CD4-positive, alpha-beta memory T cell (primary cell): ENCODE measurements around the gene ZNF618. TPM values are rescaled to one million over a fixed set of nuclear protein-coding genes. Genes with fewer than 3 reads are reported as not detected.

ENCODE experiments used
- CTCF ChIA-PET: fragments of 350-600 bp; sonication (Branson Sonifier 250); formaldehyde crosslinking; loops from one replicate; lab custom pipeline; 2021; ENCODE audit warnings: inconsistent platforms; ENCODE audit not compliant: partially characterized antibody; lab: Charles Lee
- POLR2A ChIA-PET: fragments of 350-600 bp; sonication (Branson Sonifier 250); formaldehyde crosslinking; loops from one replicate; lab custom pipeline; 2021; ENCODE audit not compliant: partially characterized antibody; lab: Charles Lee
- DNase-seq, 5 donors: peaks; one replicate each; pipeline versions ENCODE4 v3.0.0 to v3.0.0-alpha.2; 2020 to 2022; ENCODE audit warnings: mixed read lengths in 1 of 5
- H3K27ac ChIP-seq: one replicate; pipeline ENCODE4 v1.7.0; 2013; ENCODE audit warnings: low read depth, low read length
- H3K27me3 ChIP-seq: 2 replicates; pipeline ENCODE4 v1.7.0; 2013; ENCODE audit warnings: mild to moderate bottlenecking, low read length, moderate library complexity; ENCODE audit not compliant: insufficient read depth
- H3K36me3 ChIP-seq: 2 replicates; pipeline ENCODE4 v1.7.0; 2013; ENCODE audit warnings: mild to moderate bottlenecking, low read length, moderate library complexity; ENCODE audit not compliant: insufficient read depth
- H3K4me1 ChIP-seq: 2 replicates; pipeline ENCODE4 v1.7.0; 2013; ENCODE audit warnings: mild to moderate bottlenecking, low read length, moderate library complexity; ENCODE audit not compliant: insufficient read depth
- H3K4me3 ChIP-seq, 2 donors: one replicate each; pipeline ENCODE4 v1.7.0; 2013; ENCODE audit warnings: low read length in 2 of 2, mild to moderate bottlenecking in 1 of 2
- H3K9me3 ChIP-seq, 2 donors: one replicate each; pipeline ENCODE4 v1.7.0; 2013; ENCODE audit warnings: low read length in 2 of 2, control low read depth in 1 of 2; ENCODE audit not compliant: control insufficient read depth in 1 of 2
- H3K27ac Mint-ChIP-seq, 7 donors: one replicate each; pipeline ENCODE4 v1.8.0; 2020 to 2021; ENCODE audit warnings: mixed read lengths in 7 of 7, mild to moderate bottlenecking in 6 of 7, inconsistent platforms in 3 of 7, moderate library complexity in 3 of 7
- H3K27me3 Mint-ChIP-seq, 2 donors: one replicate each; pipeline ENCODE4 v1.8.0; 2020 to 2021; ENCODE audit warnings: mixed read lengths in 2 of 2
- H3K36me3 Mint-ChIP-seq, 2 donors: one replicate each; pipeline ENCODE4 v1.8.0; 2020 to 2021; ENCODE audit warnings: mixed read lengths in 2 of 2, inconsistent platforms in 1 of 2, mild to moderate bottlenecking in 1 of 2
- H3K4me1 Mint-ChIP-seq, 4 donors: one replicate each; pipeline ENCODE4 v1.8.0; 2020 to 2021; ENCODE audit warnings: mixed read lengths in 4 of 4, mild to moderate bottlenecking in 1 of 4
- H3K4me3 Mint-ChIP-seq, 8 donors: one replicate each; pipeline ENCODE4 v1.8.0; 2020 to 2021; ENCODE audit warnings: mixed read lengths in 8 of 8, mild to moderate bottlenecking in 7 of 8, moderate library complexity in 6 of 8, inconsistent platforms in 3 of 8
- H3K9me3 Mint-ChIP-seq, 8 donors: one replicate each; pipeline ENCODE4 v1.8.0; 2020 to 2021; ENCODE audit warnings: mixed read lengths in 8 of 8, mild to moderate bottlenecking in 5 of 8, inconsistent platforms in 3 of 8, moderate library complexity in 1 of 8
- intact Hi-C: fragments of 100-400 bp; cut with micrococcal nuclease; formaldehyde crosslinking; loops from one replicate; pipeline ENCODE4 v1.15.1; 2023
- polyA plus RNA-seq, 2 donors: library from polyadenylated mRNA; unstranded; fragments of 300-500 nt; fragmentation: Illumina TruSeq; gene quantifications; one replicate each; pipeline ENCODE4 v1.2.3, GENCODE V29; 2021
- total RNA-seq, 2 experiments: library from RNA; stranded (reverse); gene quantifications; one replicate each; pipeline ENCODE4 v1.2.3, GENCODE V29; 2021

Gene ZNF618
- total and polyA plus RNA-seq, 4 experiments from 2014 or later = 0.79 to 1.7 (median 0.80) TPM; not detected in 1

DNA sequence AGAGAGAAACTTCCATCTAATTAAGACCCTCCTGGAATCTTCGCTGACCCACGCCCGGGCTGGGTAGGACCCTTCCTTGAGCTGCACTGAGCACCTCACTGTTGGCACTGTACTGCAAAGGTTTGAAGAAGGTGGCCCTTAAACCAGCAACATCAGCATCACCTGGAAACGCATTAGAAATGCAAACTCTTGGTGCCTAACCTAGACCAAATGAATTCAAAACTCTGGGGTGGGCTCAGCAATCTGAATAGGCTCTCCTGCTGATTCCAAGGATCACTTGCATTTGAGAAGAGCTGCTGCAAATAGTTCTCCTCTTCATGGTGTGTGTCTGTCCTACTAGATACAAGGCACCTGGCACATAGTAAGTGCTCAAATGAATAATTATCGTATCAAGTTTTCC, 2.7 kb upstream of the ZNF618 start:
- Mint-ChIP-seq H3K27me3 (peaks cover 6 to 10% of the 10 kb centered on the region in 2 donors), H3K36me3 (peaks cover 0 to 2% of the 10 kb centered on the region in 2 donors), H3K4me3 (peak overlapping the region in 3 of 8 donors; percentile 5 to 59 (median 39)), H3K9me3 (no peaks in the 10 kb centered on the region), H3K27ac (no peak overlapping the region), H3K4me1 (peaks cover 0 to 7% (median 4%) of the 10 kb centered on the region in 4 donors)
- intact Hi-C loops = no loop called here
- Histone ChIP-seq H3K36me3 (no peaks in the 10 kb centered on the region), H3K9me3 (no peaks in the 10 kb centered on the region), H3K27ac (no peak overlapping the region), H3K27me3 (no peaks in the 10 kb centered on the region), H3K4me1 (no peaks in the 10 kb centered on the region), H3K4me3 (no peak overlapping the region)
- POLR2A ChIA-PET = no interaction called here
- CTCF ChIA-PET = no interaction called here
- no peak for DNase-seq

DNA sequence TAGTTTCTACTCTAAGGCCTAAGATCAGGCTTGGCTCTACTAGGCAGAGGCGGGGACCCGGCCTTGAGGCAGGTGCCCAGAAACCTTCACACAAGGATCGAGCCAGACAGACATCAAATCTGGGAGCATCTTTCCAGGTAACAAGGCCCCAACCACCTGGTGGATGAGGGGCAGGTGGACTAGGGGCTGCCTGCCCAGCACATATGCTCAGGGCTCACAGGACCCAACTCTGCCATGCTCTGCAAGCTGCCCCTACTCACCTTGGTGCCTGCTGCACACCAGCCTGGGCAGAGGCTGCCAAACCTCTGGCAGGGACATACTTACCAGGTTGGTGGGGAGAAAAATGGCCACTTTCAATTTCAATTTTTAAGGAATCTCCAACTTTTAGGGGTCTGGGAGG, 2.2 kb upstream of the ZNF618 start:
- H3K27ac Mint-ChIP-seq = no peak overlapping the region
- peaks cover 0 to 2% of the 10 kb centered on the region in 2 donors for H3K36me3 Mint-ChIP-seq
- no peaks in the 10 kb centered on the region for H3K36me3 ChIP-seq
- H3K4me3 ChIP-seq = no peak overlapping the region
- intact Hi-C loops = no loop called here
- no peaks in the 10 kb centered on the region for H3K9me3 ChIP-seq
- H3K4me1 Mint-ChIP-seq = peaks cover 0 to 7% (median 4%) of the 10 kb centered on the region in 4 donors
- no peaks in the 10 kb centered on the region for H3K9me3 Mint-ChIP-seq
- DNase-seq = no peak
- peaks cover 6 to 10% of the 10 kb centered on the region in 2 donors for H3K27me3 Mint-ChIP-seq
- H3K27me3 ChIP-seq = no peaks in the 10 kb centered on the region
- ChIA-PET CTCF (no interaction called here), POLR2A (no interaction called here)
- peak overlapping the region in 2 of 8 donors; percentile 5 to 59 for H3K4me3 Mint-ChIP-seq
- no peak overlapping the region for H3K27ac ChIP-seq
- H3K4me1 ChIP-seq = no peaks in the 10 kb centered on the region

DNA sequence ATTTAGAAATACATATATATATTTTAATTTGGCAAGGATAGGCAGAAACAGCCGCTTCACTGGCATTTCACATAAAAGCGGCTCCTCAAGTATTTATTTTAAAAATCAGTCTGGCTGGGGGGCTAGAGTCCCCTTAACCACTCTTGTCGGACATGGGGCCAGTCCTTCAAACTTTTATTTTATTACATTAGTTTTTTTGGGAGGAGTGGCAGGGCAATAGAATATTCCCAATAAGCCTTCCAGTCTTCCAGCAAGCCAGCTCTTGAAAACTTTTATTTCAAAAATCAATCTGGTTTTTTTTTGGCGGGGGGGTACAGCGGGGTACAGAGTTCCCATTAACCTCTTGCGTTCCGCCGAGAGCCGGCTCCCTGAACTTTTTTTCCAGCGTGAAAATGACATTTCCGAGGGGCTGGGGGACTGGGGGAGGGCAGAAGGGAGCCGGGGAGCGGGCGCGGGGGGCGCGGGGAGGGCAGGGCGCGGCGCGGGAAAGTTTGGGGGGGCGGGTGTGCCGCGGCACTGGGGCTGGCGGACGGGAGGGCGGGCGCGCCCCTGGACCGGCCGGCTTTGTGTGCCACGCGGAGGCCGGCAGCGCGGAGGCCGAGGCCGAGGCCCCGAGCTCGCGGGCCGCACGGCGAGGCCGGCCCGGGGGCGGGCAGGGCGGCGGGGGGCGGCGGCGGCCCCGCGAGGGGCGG, 504 bp upstream of the ZNF618 start:
- Mint-ChIP-seq H3K27ac (no peak overlapping the region), H3K27me3 (peaks cover 6 to 10% of the 10 kb centered on the region in 2 donors), H3K9me3 (no peaks in the 10 kb centered on the region), H3K4me1 (peaks cover 0 to 7% (median 4%) of the 10 kb centered on the region in 4 donors), H3K4me3 (peak overlapping the region; percentile 49 to 69 (median 66)), H3K36me3 (peaks cover 0 to 2% of the 10 kb centered on the region in 2 donors)
- Histone ChIP-seq H3K36me3 (no peaks in the 10 kb centered on the region), H3K4me1 (no peaks in the 10 kb centered on the region), H3K27me3 (no peaks in the 10 kb centered on the region), H3K9me3 (no peaks in the 10 kb centered on the region), H3K27ac (no peak overlapping the region), H3K4me3 (no peak overlapping the region)
- DNase-seq = no peak
- intact Hi-C loops = loop anchor here (1.0 kb wide), 1 partner anchor 68 kb away; no protein-coding TSS in a partner anchor
- CTCF ChIA-PET = no interaction called here
- POLR2A ChIA-PET = no interaction called here

DNA sequence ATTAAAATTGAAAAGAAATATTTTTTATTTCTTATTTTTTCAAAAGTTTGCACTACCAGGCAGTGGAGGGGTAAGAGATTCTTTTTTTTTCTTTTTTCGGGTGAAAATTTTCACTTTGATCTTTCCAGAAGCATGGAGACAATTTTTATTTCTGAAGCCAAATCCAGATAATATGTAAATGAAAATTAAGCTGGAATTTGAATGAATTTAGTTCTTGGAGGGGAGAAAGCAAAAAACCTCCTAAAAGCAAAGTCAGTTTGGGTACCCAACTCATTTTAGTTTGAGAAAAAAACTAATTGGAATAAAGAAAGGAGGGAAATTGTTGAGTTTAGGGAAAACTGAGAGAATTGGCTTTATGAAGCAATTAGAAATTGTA, 872 bp downstream of the ZNF618 start:
- peaks cover 6 to 10% of the 10 kb centered on the region in 2 donors for H3K27me3 Mint-ChIP-seq
- Histone ChIP-seq H3K27ac (no peak overlapping the region), H3K9me3 (no peaks in the 10 kb centered on the region), H3K4me3 (no peak overlapping the region), H3K36me3 (no peaks in the 10 kb centered on the region), H3K4me1 (no peaks in the 10 kb centered on the region), H3K27me3 (no peaks in the 10 kb centered on the region)
- intact Hi-C loops = loop anchor here (1.0 kb wide), 1 partner anchor 70 kb away; no protein-coding TSS in a partner anchor
- no peaks in the 10 kb centered on the region for H3K9me3 Mint-ChIP-seq
- peaks cover 0 to 7% (median 4%) of the 10 kb centered on the region in 4 donors for H3K4me1 Mint-ChIP-seq
- peaks cover 0 to 2% of the 10 kb centered on the region in 2 donors for H3K36me3 Mint-ChIP-seq
- ChIA-PET CTCF (interaction anchor here (0.6 to 0.8 kb wide), 2 partner anchors 35 to 70 kb away, joined by 3 read pairs; no protein-coding TSS in a partner anchor), POLR2A (no interaction called here)
- peak overlapping the region in 1 of 7 donors; percentile 33 for H3K27ac Mint-ChIP-seq
- DNase-seq = no peak
- H3K4me3 Mint-ChIP-seq = peak overlapping the region; percentile 88 to 99 (median 96)

DNA sequence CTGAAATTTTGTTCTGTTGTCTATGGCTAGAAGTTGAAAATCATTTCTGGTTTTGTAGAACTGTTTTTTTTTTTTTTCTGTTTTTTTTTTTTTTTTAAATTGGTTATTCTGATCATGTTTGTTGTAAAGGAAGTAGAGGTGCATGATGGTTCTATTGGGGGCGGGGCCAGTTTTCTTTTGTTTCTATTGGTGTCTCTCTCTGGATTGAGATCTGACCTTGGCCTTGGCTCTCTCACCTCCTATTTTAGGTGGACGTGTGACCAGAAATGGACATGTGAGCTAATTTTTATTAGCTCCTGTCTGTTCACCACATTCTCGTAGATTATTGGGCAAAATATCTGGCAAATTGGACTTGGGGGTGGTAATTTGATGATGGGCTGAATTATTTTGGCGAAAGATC, 3.2 kb downstream of the ZNF618 start:
- no peaks in the 10 kb centered on the region for H3K27me3 ChIP-seq
- Mint-ChIP-seq H3K36me3 (peaks cover 0 to 2% of the 10 kb centered on the region in 2 donors), H3K4me1 (peaks cover 0 to 7% (median 4%) of the 10 kb centered on the region in 4 donors), H3K27ac (no peak overlapping the region), H3K27me3 (peaks cover 1 to 10% of the 10 kb centered on the region in 2 donors), H3K4me3 (peak overlapping the region in 1 of 8 donors; percentile 4), H3K9me3 (no peaks in the 10 kb centered on the region)
- intact Hi-C loops = no loop called here
- H3K4me1 ChIP-seq = no peaks in the 10 kb centered on the region
- DNase-seq = no peak
- CTCF ChIA-PET = interaction anchor here (0.6 to 1.1 kb wide), 2 partner anchors 71 to 612 kb away, joined by 3 read pairs; no protein-coding TSS in a partner anchor
- H3K9me3 ChIP-seq = no peaks in the 10 kb centered on the region
- no peak overlapping the region for H3K4me3 ChIP-seq
- POLR2A ChIA-PET = no interaction called here
- no peak overlapping the region for H3K27ac ChIP-seq
- H3K36me3 ChIP-seq = no peaks in the 10 kb centered on the region

DNA sequence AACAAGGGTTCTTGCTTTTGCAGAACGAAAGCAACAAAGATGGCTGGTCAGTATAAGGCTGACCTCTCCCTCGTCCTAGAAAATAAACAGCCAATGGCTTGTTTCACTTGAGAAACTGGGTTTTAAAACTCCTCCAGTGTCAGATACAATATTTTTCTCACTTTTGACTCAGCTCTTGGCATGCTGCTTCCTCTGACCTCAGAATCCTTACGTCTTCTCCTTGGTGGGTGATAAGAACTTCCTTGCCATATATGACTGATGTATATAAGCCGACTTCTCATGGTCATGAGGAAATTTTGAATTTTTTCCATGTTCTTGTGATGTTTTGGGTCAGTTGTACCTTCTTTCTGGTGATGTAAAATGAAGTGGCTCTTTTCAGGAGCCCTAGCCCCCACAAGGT, 3.8 kb downstream of the ZNF618 start:
- peak overlapping the region in 1 of 8 donors; percentile 13 for H3K4me3 Mint-ChIP-seq
- Histone ChIP-seq H3K27me3 (no peaks in the 10 kb centered on the region), H3K9me3 (no peaks in the 10 kb centered on the region), H3K27ac (no peak overlapping the region), H3K4me1 (no peaks in the 10 kb centered on the region), H3K36me3 (no peaks in the 10 kb centered on the region), H3K4me3 (no peak overlapping the region)
- H3K36me3 Mint-ChIP-seq = peaks cover 0 to 2% of the 10 kb centered on the region in 2 donors
- intact Hi-C loops = no loop called here
- peaks cover 1 to 6% of the 10 kb centered on the region in 2 donors for H3K27me3 Mint-ChIP-seq
- CTCF ChIA-PET = interaction anchor here (0.6 kb wide), 1 partner anchor 612 kb away, joined by 3 read pairs; no protein-coding TSS in a partner anchor
- DNase-seq = no peak
- peaks cover 0 to 8% (median 4%) of the 10 kb centered on the region in 4 donors for H3K4me1 Mint-ChIP-seq
- POLR2A ChIA-PET = no interaction called here
- no peak overlapping the region for H3K27ac Mint-ChIP-seq
- no peaks in the 10 kb centered on the region for H3K9me3 Mint-ChIP-seq

DNA sequence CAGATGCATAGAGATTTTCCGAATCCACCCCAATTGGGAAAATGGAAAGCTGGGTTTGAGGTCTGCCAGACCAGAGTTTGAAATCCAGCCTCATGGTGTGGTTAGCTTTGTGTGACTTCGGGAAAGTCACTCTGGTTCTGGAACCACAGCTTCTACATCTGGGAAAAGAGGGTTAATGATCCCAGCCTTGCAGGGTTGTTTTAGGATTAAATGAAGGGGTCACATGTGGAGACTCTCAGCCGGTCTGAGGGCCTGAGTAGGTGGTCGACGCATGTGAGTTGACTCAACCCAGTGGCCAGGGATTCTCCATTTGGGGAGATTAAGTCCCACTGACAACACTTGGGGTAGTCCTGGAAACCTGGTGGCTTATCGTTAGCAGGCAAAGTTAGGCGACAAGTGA, 6.1 kb downstream of the ZNF618 start:
- Histone ChIP-seq H3K27ac (no peak overlapping the region), H3K4me3 (no peak overlapping the region), H3K27me3 (no peaks in the 10 kb centered on the region), H3K9me3 (no peaks in the 10 kb centered on the region), H3K36me3 (no peaks in the 10 kb centered on the region), H3K4me1 (peaks cover 12% of the 10 kb centered on the region)
- DNase-seq = no peak
- peaks cover 9 to 22% (median 13%) of the 10 kb centered on the region in 4 donors for H3K4me1 Mint-ChIP-seq
- no peaks in the 10 kb centered on the region for H3K36me3 Mint-ChIP-seq
- H3K9me3 Mint-ChIP-seq = no peaks in the 10 kb centered on the region
- peaks cover 0 to 4% of the 10 kb centered on the region in 2 donors for H3K27me3 Mint-ChIP-seq
- H3K4me3 Mint-ChIP-seq = no peak overlapping the region
- ChIA-PET POLR2A (no interaction called here), CTCF (no interaction called here)
- no peak overlapping the region for H3K27ac Mint-ChIP-seq
- intact Hi-C loops = no loop called here
